ENCODE results near the gene RNPEP.

DNA sequence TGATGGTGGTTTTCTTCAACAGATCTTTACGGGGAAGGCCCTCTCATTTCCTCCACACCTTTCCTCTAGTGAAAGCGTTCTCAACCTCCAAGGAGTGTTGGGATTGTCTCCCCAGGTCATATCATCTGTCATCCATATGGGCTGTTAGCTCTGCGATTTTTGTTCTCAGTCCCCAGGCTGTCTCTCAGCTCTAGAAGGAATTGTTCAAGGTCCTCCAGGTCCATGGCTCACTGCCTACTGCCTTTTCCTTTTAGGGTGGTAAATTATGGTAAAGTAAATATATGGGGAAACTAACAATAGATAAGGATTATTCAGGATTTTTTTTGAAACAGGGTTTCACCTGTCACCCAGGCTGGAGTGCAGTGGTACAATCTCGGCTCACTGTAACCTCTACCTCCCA is 65.5 kb downstream of the RNPEP start:
- TF ChIP-seq, protein P1, sequence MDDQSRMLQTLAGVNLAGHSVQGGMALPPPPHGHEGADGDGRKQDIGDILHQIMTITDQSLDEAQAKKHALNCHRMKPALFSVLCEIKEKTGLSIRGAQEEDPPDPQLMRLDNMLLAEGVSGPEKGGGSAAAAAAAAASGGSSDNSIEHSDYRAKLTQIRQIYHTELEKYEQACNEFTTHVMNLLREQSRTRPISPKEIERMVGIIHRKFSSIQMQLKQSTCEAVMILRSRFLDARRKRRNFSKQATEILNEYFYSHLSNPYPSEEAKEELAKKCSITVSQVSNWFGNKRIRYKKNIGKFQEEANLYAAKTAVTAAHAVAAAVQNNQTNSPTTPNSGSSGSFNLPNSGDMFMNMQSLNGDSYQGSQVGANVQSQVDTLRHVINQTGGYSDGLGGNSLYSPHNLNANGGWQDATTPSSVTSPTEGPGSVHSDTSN (IDR thresholded peaks at IDR 0.05) = no peak
- TF ChIP-seq, protein P2, sequence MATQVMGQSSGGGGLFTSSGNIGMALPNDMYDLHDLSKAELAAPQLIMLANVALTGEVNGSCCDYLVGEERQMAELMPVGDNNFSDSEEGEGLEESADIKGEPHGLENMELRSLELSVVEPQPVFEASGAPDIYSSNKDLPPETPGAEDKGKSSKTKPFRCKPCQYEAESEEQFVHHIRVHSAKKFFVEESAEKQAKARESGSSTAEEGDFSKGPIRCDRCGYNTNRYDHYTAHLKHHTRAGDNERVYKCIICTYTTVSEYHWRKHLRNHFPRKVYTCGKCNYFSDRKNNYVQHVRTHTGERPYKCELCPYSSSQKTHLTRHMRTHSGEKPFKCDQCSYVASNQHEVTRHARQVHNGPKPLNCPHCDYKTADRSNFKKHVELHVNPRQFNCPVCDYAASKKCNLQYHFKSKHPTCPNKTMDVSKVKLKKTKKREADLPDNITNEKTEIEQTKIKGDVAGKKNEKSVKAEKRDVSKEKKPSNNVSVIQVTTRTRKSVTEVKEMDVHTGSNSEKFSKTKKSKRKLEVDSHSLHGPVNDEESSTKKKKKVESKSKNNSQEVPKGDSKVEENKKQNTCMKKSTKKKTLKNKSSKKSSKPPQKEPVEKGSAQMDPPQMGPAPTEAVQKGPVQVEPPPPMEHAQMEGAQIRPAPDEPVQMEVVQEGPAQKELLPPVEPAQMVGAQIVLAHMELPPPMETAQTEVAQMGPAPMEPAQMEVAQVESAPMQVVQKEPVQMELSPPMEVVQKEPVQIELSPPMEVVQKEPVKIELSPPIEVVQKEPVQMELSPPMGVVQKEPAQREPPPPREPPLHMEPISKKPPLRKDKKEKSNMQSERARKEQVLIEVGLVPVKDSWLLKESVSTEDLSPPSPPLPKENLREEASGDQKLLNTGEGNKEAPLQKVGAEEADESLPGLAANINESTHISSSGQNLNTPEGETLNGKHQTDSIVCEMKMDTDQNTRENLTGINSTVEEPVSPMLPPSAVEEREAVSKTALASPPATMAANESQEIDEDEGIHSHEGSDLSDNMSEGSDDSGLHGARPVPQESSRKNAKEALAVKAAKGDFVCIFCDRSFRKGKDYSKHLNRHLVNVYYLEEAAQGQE (IDR thresholded peaks at IDR 0.05; ENCODE audit: low read depth, low read length) = no peak
- TF ChIP-seq RAD21 (IDR thresholded peaks at IDR 0.05; ENCODE audit: low read length) = no peak

All from SK-N-SH (cell line).